ENCODE results near the gene CPM. TPM values are rescaled to one million over a fixed set of nuclear protein-coding genes. Genes with fewer than 3 reads are reported as not detected.

Gene CPM
- total RNA-seq, 6 experiments from 2014 or later = 1.4 to 3.0 (median 2.3) TPM

DNA sequence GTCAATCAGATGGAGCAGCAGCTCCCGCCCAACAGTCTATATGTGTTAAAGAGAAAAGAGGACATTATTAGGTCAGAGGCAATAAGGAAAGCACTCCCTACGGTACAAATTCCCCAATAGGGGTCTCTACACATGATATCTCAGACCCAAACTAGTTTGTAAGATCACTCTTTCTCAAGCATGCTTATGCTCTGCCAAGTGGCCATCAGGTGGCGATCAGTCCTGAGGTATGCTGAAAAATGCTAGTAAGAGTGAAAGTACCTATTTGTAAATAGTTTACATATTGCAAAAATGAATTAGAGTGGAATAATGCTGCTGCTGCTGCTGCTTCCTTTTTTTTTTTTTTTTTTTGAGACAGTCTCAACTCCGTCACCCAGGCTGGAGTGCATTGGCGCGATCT is 61.0 kb downstream of the CPM start:
- TF ChIP-seq, protein P1, sequence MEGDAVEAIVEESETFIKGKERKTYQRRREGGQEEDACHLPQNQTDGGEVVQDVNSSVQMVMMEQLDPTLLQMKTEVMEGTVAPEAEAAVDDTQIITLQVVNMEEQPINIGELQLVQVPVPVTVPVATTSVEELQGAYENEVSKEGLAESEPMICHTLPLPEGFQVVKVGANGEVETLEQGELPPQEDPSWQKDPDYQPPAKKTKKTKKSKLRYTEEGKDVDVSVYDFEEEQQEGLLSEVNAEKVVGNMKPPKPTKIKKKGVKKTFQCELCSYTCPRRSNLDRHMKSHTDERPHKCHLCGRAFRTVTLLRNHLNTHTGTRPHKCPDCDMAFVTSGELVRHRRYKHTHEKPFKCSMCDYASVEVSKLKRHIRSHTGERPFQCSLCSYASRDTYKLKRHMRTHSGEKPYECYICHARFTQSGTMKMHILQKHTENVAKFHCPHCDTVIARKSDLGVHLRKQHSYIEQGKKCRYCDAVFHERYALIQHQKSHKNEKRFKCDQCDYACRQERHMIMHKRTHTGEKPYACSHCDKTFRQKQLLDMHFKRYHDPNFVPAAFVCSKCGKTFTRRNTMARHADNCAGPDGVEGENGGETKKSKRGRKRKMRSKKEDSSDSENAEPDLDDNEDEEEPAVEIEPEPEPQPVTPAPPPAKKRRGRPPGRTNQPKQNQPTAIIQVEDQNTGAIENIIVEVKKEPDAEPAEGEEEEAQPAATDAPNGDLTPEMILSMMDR (IDR thresholded peaks at IDR 0.05) = peak; percentile 60
- Mint-ChIP-seq H3K27ac (no peak overlapping the region), H3K4me1 (ENCODE audit: low read depth) (peaks cover 4% of the 10 kb centered on the region), H3K4me3 (no peak overlapping the region), H3K27me3 (ENCODE audit: insufficient read depth) (peaks cover 5% of the 10 kb centered on the region), H3K36me3 (ENCODE audit: low read depth) (no peaks in the 10 kb centered on the region), H3K9me3 (no peaks in the 10 kb centered on the region)
- DNase-seq = no peak

DNA sequence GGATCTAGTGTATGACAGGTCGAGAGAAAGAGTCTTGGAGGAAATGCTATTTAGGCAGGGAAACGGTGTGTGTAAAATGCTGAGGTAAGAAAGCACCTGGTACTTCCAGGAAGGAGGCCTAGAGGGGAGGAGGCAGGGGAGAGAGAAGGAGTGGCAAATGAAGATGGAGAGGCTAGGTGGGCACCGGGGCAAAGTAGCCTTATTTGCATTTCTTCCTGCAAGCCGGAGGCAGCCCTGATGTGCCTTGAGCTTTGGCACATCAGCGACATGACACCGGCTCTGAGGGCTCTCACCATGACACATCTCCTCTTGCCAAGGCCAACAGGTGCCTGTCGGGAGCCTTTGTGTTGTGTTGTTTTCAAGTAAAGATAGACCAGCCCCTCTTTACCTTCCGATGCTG is 61.6 kb downstream of the CPM start:
- Mint-ChIP-seq H3K9me3 (no peaks in the 10 kb centered on the region), H3K36me3 (ENCODE audit: low read depth) (no peaks in the 10 kb centered on the region), H3K4me3 (no peak overlapping the region), H3K27ac (no peak overlapping the region), H3K4me1 (ENCODE audit: low read depth) (peaks cover 8% of the 10 kb centered on the region), H3K27me3 (ENCODE audit: insufficient read depth) (peaks cover 4% of the 10 kb centered on the region)
- DNase-seq = no peak
- TF ChIP-seq, protein P1 (IDR thresholded peaks at IDR 0.05) = no peak

DNA sequence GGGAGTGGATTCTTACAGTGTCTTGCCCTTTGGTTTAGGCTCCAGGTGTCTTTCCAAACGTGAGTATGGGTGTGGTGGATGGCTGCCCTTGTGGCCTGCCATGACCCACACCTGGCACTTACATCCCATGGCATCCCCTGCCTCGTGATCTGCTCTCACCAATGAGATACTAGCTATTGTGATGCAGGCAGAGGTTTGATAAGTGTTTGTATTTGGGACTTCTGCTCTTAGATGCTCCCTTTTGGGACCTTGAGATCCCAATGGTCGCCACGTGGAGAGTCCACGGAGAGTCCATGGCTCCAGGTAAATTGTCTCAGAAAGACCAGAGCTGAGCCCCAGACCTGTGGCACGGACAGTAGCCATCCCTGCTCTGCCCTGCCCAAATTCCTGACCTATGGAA is 62.5 kb downstream of the CPM start:
- Mint-ChIP-seq H3K4me3 (no peak overlapping the region), H3K36me3 (ENCODE audit: low read depth) (no peaks in the 10 kb centered on the region), H3K4me1 (ENCODE audit: low read depth) (peaks cover 15% of the 10 kb centered on the region), H3K27me3 (ENCODE audit: insufficient read depth) (peaks cover 4% of the 10 kb centered on the region), H3K9me3 (no peaks in the 10 kb centered on the region), H3K27ac (no peak overlapping the region)
- TF ChIP-seq, protein P1 (IDR thresholded peaks at IDR 0.05) = no peak
- DNase-seq = no peak

DNA sequence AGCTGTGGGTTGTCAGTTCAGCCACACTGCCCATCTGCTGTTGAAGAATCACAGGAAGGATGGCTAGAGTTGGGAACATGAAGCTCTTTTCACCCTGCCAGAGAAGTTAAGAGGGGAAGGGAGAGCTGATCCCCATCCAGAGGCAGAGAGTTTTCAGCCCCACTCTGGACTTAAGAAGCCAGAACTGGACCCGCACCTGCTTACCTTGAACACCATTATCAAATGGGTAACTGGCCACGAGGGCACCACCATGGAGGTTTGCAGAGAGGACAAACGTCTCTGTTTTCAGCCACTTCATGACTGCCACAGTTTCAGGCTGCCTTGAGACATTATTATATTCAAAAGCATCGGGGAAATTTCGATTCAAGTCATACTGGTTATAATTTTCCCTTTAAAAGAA is 63.0 kb downstream of the CPM start:
- Mint-ChIP-seq H3K4me3 (no peak overlapping the region), H3K9me3 (no peaks in the 10 kb centered on the region), H3K27ac (no peak overlapping the region), H3K36me3 (ENCODE audit: low read depth) (no peaks in the 10 kb centered on the region), H3K27me3 (ENCODE audit: insufficient read depth) (peaks cover 4% of the 10 kb centered on the region), H3K4me1 (ENCODE audit: low read depth) (peaks cover 19% of the 10 kb centered on the region)
- TF ChIP-seq, protein P1 (IDR thresholded peaks at IDR 0.05) = no peak
- DNase-seq = no peak

DNA sequence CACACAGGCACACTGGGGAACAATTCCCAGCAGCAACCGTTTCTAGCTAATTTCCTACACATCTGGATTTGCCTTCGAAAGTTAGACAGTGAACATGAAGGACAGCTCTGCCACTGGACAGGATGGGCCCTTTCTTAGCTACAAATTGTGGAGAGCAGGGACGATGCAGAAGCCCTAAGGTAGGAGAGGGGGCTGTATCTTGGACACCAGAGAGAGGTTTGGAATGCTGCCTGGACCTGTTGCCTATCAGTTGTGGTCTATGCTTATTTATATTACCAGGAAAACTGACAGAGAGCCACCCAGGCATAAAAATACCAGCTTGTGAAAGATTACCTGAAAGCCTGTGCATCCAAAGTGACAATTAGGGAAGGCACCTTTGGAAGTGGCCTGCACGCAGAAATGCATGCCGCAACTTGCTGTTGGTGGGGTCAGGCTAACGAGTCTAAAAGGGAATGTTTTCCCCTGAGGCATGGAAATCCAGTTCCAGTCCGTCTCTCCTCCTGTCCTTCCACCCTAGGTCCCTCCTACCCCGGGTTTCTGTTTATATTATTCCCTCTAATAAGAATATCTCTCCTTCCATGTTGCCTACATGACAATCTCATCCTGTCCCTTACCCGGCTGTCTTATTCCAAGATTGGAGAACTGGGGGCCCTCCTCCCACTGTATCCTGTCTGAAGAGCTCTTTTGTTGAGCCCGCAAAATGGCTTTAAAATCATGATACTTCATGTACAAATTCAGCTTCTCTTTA is 64.8 kb downstream of the CPM start:
- H3K27me3 Mint-ChIP-seq (ENCODE audit: insufficient read depth) = peaks cover 4% of the 10 kb centered on the region

More for the DNA sequence above, 64.8 kb downstream of the CPM start:
- DNase-seq = no peak
- H3K4me3 Mint-ChIP-seq = no peak overlapping the region
- H3K36me3 Mint-ChIP-seq (ENCODE audit: low read depth) = no peaks in the 10 kb centered on the region
- no peaks in the 10 kb centered on the region for H3K9me3 Mint-ChIP-seq
- TF ChIP-seq, protein P1 (IDR thresholded peaks at IDR 0.05) = no peak
- H3K4me1 Mint-ChIP-seq (ENCODE audit: low read depth) = peaks cover 29% of the 10 kb centered on the region
- H3K27ac Mint-ChIP-seq = no peak overlapping the region
